HCT116 (cell line): ENCODE data around the gene MOSPD2. TPM values are rescaled to one million over a fixed set of nuclear protein-coding genes. Genes with fewer than 3 reads are reported as not detected.

Experiments
- ATAC-seq: fragments of 200-7000 bp; cut with Tn5 transposase; 2 replicates; pipeline ENCODE4 v1.9.1; 2020; ENCODE audit warnings: mild to moderate bottlenecking, moderate library complexity
- BruUV-seq: library from RNA; stranded (reverse); fragments of 400-500 nt; replicated peaks from 2 replicates; lab custom pipeline; 2021; lab: Mats Ljungman, UMichigan
- CTCF ChIA-PET: fragments of 300-600 bp; sonication (Branson Sonifier 250); formaldehyde crosslinking; loops from one replicate; lab custom pipeline; 2021; ENCODE audit warnings: antibody characterized with exemption; lab: Charles Lee
- POLR2A ChIA-PET: fragments of 300-600, 350-600 bp; sonication (Branson Sonifier 250); formaldehyde crosslinking; loops from one replicate; lab custom pipeline; 2021; ENCODE audit warnings: antibody characterized with exemption; lab: Charles Lee
- RAD21 ChIA-PET, 2 experiments: fragments of 300-600 bp; sonication (Branson Sonifier 250); formaldehyde crosslinking; loops; one replicate each; lab custom pipeline; 2023; ENCODE audit warnings: low total read pairs in 2 of 2; ENCODE audit not compliant: uncharacterized antibody in 2 of 2, unreplicated experiment in 2 of 2, low non-redundant PET in 1 of 2; lab: Charles Lee
- DNase-seq: peaks from one replicate; pipeline ENCODE4 v3.0.0-alpha.2; 2010; ENCODE audit warnings: low read depth, low spot score
- H2AFZ ChIP-seq: fragments of 200-600 bp; shearing (Covaris generic), sonication (generic); 2 replicates; pipeline ENCODE4 v1.6.1; 2017; ENCODE audit warnings: low read depth, mixed run types, mixed read lengths, antibody characterized with exemption, low read length; ENCODE audit not compliant: poor library complexity, severe bottlenecking
- H3K27ac ChIP-seq: 2 replicates; pipeline ENCODE4 v1.5.1; 2012; ENCODE audit warnings: low read depth, low read length
- H3K27me3 ChIP-seq: fragments of 200-600 bp; sonication (generic); 2 replicates; pipeline ENCODE4 v1.6.1; 2016; ENCODE audit warnings: mixed run types, low read length, mixed read lengths; ENCODE audit not compliant: insufficient read depth
- H3K36me3 ChIP-seq, 2 experiments: fragments of 200-500 bp in 1 of 2; fragments of 200-600 bp in 1 of 2; sonication (Bioruptor generic) in 1 of 2; sonication (generic) in 1 of 2; 2 replicates each; pipeline versions ENCODE4 v1.5.1 to v1.6.1; 2014 to 2016; ENCODE audit warnings: low read length in 2 of 2, inconsistent platforms in 1 of 2, mixed read lengths in 1 of 2, mixed run types in 1 of 2; ENCODE audit not compliant: insufficient read depth in 2 of 2, control insufficient read depth in 1 of 2
- H3K4me1 ChIP-seq, 2 experiments: fragments of 200-600 bp in 1 of 2; sonication (generic) in 1 of 2; 2 replicates each; pipeline versions ENCODE4 v1.5.1 to v1.6.1; 2012 to 2017; ENCODE audit warnings: low read length in 2 of 2, inconsistent platforms in 1 of 2, mild to moderate bottlenecking in 1 of 2, mixed read lengths in 1 of 2, mixed run types in 1 of 2, moderate library complexity in 1 of 2; ENCODE audit not compliant: insufficient read depth in 2 of 2, control insufficient read depth in 1 of 2
- H3K4me2 ChIP-seq: fragments of 200-600 bp; sonication (generic); 2 replicates; pipeline ENCODE4 v1.6.1; 2017; ENCODE audit warnings: mixed run types, low read length, mixed read lengths
- H3K4me3 ChIP-seq, 2 experiments: fragments of 200-600 bp in 1 of 2; sonication (generic) in 1 of 2; replicated peaks in 1 of 2; 2 replicates each; pipeline ENCODE4 v1.5.1; 2011 to 2016; ENCODE audit warnings: low read length in 2 of 2, control low read depth in 1 of 2, low read depth in 1 of 2, mild to moderate bottlenecking in 1 of 2, mixed read lengths in 1 of 2, mixed run types in 1 of 2
- H3K79me2 ChIP-seq: fragments of 200-600 bp; sonication (generic); 2 replicates; pipeline ENCODE4 v1.6.1; 2017; ENCODE audit warnings: mild to moderate bottlenecking, mixed run types, low read length, moderate library complexity, mixed read lengths; ENCODE audit not compliant: insufficient read depth
- H3K9ac ChIP-seq: fragments of 200-600 bp; sonication (generic); 2 replicates; pipeline ENCODE4 v1.6.1; 2016; ENCODE audit warnings: low read length, mixed read lengths
- H3K9me2 ChIP-seq: fragments of 200-600 bp; sonication (generic), shearing (Covaris generic); 2 replicates; pipeline ENCODE4 v1.6.1; 2017; ENCODE audit warnings: mixed run types, mild to moderate bottlenecking, moderate library complexity; ENCODE audit not compliant: insufficient read depth
- H3K9me3 ChIP-seq, 2 experiments: fragments of 200-500 bp in 1 of 2; fragments of 200-600 bp in 1 of 2; sonication (Bioruptor generic) in 1 of 2; sonication (generic) in 1 of 2; 2 replicates each; pipeline ENCODE4 v1.6.1; 2014 to 2017; ENCODE audit warnings: low read length in 2 of 2, mixed read lengths in 2 of 2, inconsistent platforms in 1 of 2, low read depth in 1 of 2, mild to moderate bottlenecking in 1 of 2, mixed run types in 1 of 2, moderate library complexity in 1 of 2; ENCODE audit not compliant: control insufficient read depth in 1 of 2, insufficient read depth in 1 of 2
- H4K20me1 ChIP-seq: fragments of 200-600 bp; sonication (generic), shearing (Covaris generic); 2 replicates; pipeline ENCODE4 v1.6.1; 2017; ENCODE audit warnings: mixed run types, mild to moderate bottlenecking, moderate library complexity; ENCODE audit not compliant: insufficient read depth
- CBX3 ChIP-seq: IDR thresholded peaks from 2 replicates; pipeline ENCODE4 v1.6.1; 2012; ENCODE audit warnings: low read depth
- EGR1 ChIP-seq: IDR thresholded peaks from 2 replicates; pipeline ENCODE4 v1.6.1; 2012; ENCODE audit warnings: low read depth
- ELF1 ChIP-seq: IDR thresholded peaks from 2 replicates; pipeline ENCODE4 v1.6.1; 2012; ENCODE audit warnings: low read depth, borderline replicate concordance
- JUND ChIP-seq: IDR thresholded peaks from 2 replicates; pipeline ENCODE4 v1.6.1; 2012
- MAX ChIP-seq: IDR thresholded peaks from 2 replicates; pipeline ENCODE4 v1.6.1; 2012
- POLR2A ChIP-seq: IDR thresholded peaks from 2 replicates; pipeline ENCODE4 v1.7.0; 2011; ENCODE audit warnings: borderline replicate concordance; ENCODE audit not compliant: insufficient read depth, insufficient read length; ENCODE audit errors: extremely low read depth
- RAD21 ChIP-seq: IDR thresholded peaks from 2 replicates; pipeline ENCODE4 v1.6.1; 2012; ENCODE audit warnings: low read depth, mild to moderate bottlenecking
- SIN3A ChIP-seq: IDR thresholded peaks from 2 replicates; pipeline ENCODE4 v1.6.1; 2012; ENCODE audit warnings: low read depth
- SP1 ChIP-seq: IDR thresholded peaks from 2 replicates; pipeline ENCODE4 v1.6.1; 2012; ENCODE audit warnings: low read depth
- TCF7L2 ChIP-seq: IDR thresholded peaks from 2 replicates; pipeline ENCODE4 v1.7.0; 2011; ENCODE audit warnings: borderline replicate concordance, inconsistent platforms; ENCODE audit not compliant: insufficient read depth, insufficient read length; ENCODE audit errors: extremely low read depth
- YY1 ChIP-seq: IDR thresholded peaks from 2 replicates; pipeline ENCODE4 v1.6.1; 2011; ENCODE audit warnings: low read length, low read depth, moderate library complexity, mild to moderate bottlenecking; ENCODE audit not compliant: insufficient replicate concordance; ENCODE audit errors: extremely low read depth
- ZBTB33 ChIP-seq: IDR thresholded peaks from 2 replicates; pipeline ENCODE4 v1.6.1; 2011; ENCODE audit warnings: mild to moderate bottlenecking, low read length, moderate library complexity; ENCODE audit not compliant: insufficient replicate concordance; ENCODE audit errors: extremely low read depth
- ZFX ChIP-seq: fragments of 450-650 bp; IDR thresholded peaks from 2 replicates; pipeline ENCODE4 v1.6.1; 2017
- ZNF274 ChIP-seq: fragments of 200-500 bp; sonication (Bioruptor generic); IDR thresholded peaks from 2 replicates; pipeline ENCODE4 v1.6.1; 2014; ENCODE audit warnings: mild to moderate bottlenecking, low read depth, low read length, inconsistent platforms
- intact Hi-C: fragments of 100-400 bp; cut with micrococcal nuclease; formaldehyde crosslinking; loops from 2 replicates; pipeline ENCODE4 v1.10.0; 2022
- total RNA-seq: library from RNA; stranded (reverse); gene quantifications from one replicate; pipeline ENCODE4 v1.2.1, GENCODE V29; 2021; ENCODE audit not compliant: unreplicated experiment
- TF ChIP-seq, protein P1 (sequence below): IDR thresholded peaks from 2 replicates; pipeline ENCODE4 v1.6.1; 2012

Gene MOSPD2
- total RNA-seq, 1 experiment from 2014 or later: 8.9 TPM

- no TSS peak for BruUV-seq
- no peak overlapping the region for H3K27ac ChIP-seq
- H3K4me3 ChIP-seq: no peak overlapping the region
- no peak overlapping the region for H3K4me2 ChIP-seq
- H4K20me1 ChIP-seq: no peaks in the 10 kb centered on the region
- no peak overlapping the region for H2AFZ ChIP-seq
- RAD21 ChIA-PET: no interaction called here
- no peaks in the 10 kb centered on the region for H3K79me2 ChIP-seq
- CTCF ChIA-PET: no interaction called here
- TF ChIP-seq TCF7L2 (no peak), ZNF274 (no peak), CBX3 (no peak), SP1 (no peak), YY1 (no peak), ZFX (no peak), EGR1 (no peak), JUND (no peak), SIN3A (no peak), MAX (no peak), RAD21 (no peak), ELF1 (no peak), POLR2A (no peak), ZBTB33 (no peak)
- TF ChIP-seq, protein P1, sequence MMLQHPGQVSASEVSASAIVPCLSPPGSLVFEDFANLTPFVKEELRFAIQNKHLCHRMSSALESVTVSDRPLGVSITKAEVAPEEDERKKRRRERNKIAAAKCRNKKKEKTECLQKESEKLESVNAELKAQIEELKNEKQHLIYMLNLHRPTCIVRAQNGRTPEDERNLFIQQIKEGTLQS: no peak
- H3K9me3 ChIP-seq: no peaks in the 10 kb centered on the region
- intact Hi-C loops: no loop called here
- no peaks in the 10 kb centered on the region; a peak in 1 of 4 replicates for H3K36me3 ChIP-seq
- ATAC-seq: no peak
- no peak overlapping the region for H3K9ac ChIP-seq
- no peaks in the 10 kb centered on the region for H3K27me3 ChIP-seq
- POLR2A ChIA-PET: no interaction called here
- H3K4me1 ChIP-seq: no peaks in the 10 kb centered on the region
- DNase-seq: no peak
- H3K9me2 ChIP-seq: no peaks in the 10 kb centered on the region
Measured at GRCh38 chrX:14837155-14837554, 36.1 kb upstream of the MOSPD2 start.
